Measurements from ENCODE around the gene USP6NL. TPM values are rescaled to one million over a fixed set of nuclear protein-coding genes. Genes with fewer than 3 reads are reported as not detected.

USP6NL gene
- total RNA-seq, 1 experiment from 2014 or later = 13.0 TPM

DNA sequence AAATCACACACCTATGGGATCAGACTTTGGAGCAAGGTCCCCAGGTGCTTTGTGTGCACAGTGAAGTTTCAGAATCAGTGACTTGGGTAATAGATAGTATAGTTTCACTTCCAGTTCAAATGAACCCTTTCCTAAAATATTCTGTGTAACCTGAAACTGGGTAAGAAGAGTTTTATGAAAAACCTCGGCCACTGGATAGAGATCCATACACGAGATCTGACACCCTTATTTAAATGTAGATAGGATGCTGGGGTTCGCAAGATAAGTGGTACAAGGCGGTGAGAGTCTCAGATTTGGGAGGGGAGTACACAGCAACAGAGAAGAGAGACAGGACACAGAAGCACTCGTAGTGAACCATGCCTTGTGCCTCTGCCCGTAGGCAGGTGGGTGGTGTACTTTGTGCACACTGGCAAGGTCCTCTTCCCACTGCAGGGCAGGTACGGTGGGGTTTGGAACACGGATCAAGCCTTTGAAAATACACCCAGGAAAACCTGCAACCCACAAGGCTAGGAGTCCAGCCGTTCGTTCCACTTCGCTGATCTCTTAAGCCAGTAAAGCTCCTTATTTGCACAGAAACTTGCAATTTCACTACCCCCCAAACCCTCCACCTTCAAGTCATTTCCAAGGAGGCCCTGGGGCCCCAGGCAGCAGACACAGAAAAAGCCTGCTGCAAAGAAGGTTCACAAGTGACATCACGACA, 162.8 kb downstream of the USP6NL start:
- H2AFZ ChIP-seq (ENCODE audit: low read length) = no peak overlapping the region
- no peaks in the 10 kb centered on the region for H3F3A ChIP-seq (ENCODE audit: low read length, unreplicated experiment)
- POLR2A ChIA-PET (ENCODE audit: unreplicated experiment) = no interaction called here
- intact Hi-C loops (cut with micrococcal nuclease) = no loop called here
- no peaks in the 10 kb centered on the region for H3K36me3 ChIP-seq (ENCODE audit: low read depth, low read length)
- H3K4me2 ChIP-seq (ENCODE audit: low read length) = no peak overlapping the region
- no peaks in the 10 kb centered on the region for H3K9me3 ChIP-seq (ENCODE audit: low read length)
- CTCF ChIA-PET = no interaction called here
- H3K9me2 ChIP-seq (replicated peaks; ENCODE audit: low read length) = no peaks in the 10 kb centered on the region
- H3K4me3 ChIP-seq (ENCODE audit: low read length) = no peak overlapping the region
- BruUV-seq (replicated peaks) = no TSS peak
- no peaks in the 10 kb centered on the region for H3K4me1 ChIP-seq (ENCODE audit: insufficient read depth, low read length)
- H4K20me1 ChIP-seq (ENCODE audit: low read length) = no peaks in the 10 kb centered on the region
- no peak overlapping the region for H3K9ac ChIP-seq (ENCODE audit: low read length)
- DNase-seq (no peak), ATAC-seq (no peak)
- no peak overlapping the region for H3K27ac ChIP-seq (ENCODE audit: low read length)
- H3K79me2 ChIP-seq (ENCODE audit: low read length) = no peaks in the 10 kb centered on the region
- TF ChIP-seq EZH2phosphoT487 (IDR thresholded peaks at IDR 0.05; ENCODE audit: borderline replicate concordance, low read length) (no peak), EZH2 (IDR thresholded peaks at IDR 0.05; ENCODE audit: low read length, unreplicated experiment) (no peak)
- TF ChIP-seq, protein P1, sequence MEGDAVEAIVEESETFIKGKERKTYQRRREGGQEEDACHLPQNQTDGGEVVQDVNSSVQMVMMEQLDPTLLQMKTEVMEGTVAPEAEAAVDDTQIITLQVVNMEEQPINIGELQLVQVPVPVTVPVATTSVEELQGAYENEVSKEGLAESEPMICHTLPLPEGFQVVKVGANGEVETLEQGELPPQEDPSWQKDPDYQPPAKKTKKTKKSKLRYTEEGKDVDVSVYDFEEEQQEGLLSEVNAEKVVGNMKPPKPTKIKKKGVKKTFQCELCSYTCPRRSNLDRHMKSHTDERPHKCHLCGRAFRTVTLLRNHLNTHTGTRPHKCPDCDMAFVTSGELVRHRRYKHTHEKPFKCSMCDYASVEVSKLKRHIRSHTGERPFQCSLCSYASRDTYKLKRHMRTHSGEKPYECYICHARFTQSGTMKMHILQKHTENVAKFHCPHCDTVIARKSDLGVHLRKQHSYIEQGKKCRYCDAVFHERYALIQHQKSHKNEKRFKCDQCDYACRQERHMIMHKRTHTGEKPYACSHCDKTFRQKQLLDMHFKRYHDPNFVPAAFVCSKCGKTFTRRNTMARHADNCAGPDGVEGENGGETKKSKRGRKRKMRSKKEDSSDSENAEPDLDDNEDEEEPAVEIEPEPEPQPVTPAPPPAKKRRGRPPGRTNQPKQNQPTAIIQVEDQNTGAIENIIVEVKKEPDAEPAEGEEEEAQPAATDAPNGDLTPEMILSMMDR (conservative IDR thresholded peaks at IDR 0.05; ENCODE audit: low read depth, low read length) = no peak
- peaks cover 16% of the 10 kb centered on the region; the same call in 1 of the 2 replicates for H3K27me3 ChIP-seq (ENCODE audit: low read length)

DNA sequence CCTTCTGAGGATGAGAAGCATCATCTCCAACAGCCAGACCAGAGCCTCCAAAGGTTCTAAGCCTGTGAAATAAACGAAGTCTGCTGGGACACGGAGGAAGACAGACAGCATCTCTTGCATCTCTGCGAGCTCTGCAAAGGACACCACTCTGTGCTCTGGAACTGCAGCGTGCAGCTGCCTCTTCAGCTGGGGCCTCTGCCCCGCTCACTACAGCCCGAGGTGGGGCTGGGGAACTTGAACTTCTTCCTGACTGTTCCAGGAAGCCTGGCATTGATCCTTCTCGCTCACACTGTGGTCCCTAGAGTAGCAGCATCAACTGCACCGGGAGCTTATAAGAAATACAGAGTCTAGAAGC, 163.3 kb downstream of the USP6NL start:
- no peaks in the 10 kb centered on the region for H3K36me3 ChIP-seq (ENCODE audit: low read depth, low read length)
- no peaks in the 10 kb centered on the region for H3F3A ChIP-seq (ENCODE audit: low read length, unreplicated experiment)
- ATAC-seq = no peak; the same call in 1 of the 2 replicates
- no peak overlapping the region for H3K4me3 ChIP-seq (ENCODE audit: low read length)
- POLR2A ChIA-PET (ENCODE audit: unreplicated experiment) = no interaction called here
- BruUV-seq (replicated peaks) = no TSS peak
- DNase-seq = no peak
- no peak for TF ChIP-seq EZH2phosphoT487 (IDR thresholded peaks at IDR 0.05; ENCODE audit: borderline replicate concordance, low read length)
- TF ChIP-seq EZH2 (IDR thresholded peaks at IDR 0.05; ENCODE audit: low read length, unreplicated experiment) = no peak
- TF ChIP-seq, protein P1 (conservative IDR thresholded peaks at IDR 0.05; ENCODE audit: low read depth, low read length) = no peak
- H3K9me2 ChIP-seq (replicated peaks; ENCODE audit: low read length) = no peaks in the 10 kb centered on the region
- H4K20me1 ChIP-seq (ENCODE audit: low read length) = no peaks in the 10 kb centered on the region
- H3K9ac ChIP-seq (ENCODE audit: low read length) = no peak overlapping the region
- CTCF ChIA-PET = no interaction called here
- H3K27ac ChIP-seq (ENCODE audit: low read length) = no peak overlapping the region
- H2AFZ ChIP-seq (ENCODE audit: low read length) = no peak overlapping the region
- no peaks in the 10 kb centered on the region for H3K79me2 ChIP-seq (ENCODE audit: low read length)
- H3K27me3 ChIP-seq (ENCODE audit: low read length) = peaks cover 16% of the 10 kb centered on the region; the same call in 1 of the 2 replicates
- no peaks in the 10 kb centered on the region for H3K9me3 ChIP-seq (ENCODE audit: low read length)
- H3K4me1 ChIP-seq (ENCODE audit: insufficient read depth, low read length) = no peaks in the 10 kb centered on the region
- intact Hi-C loops (cut with micrococcal nuclease) = no loop called here
- no peak overlapping the region for H3K4me2 ChIP-seq (ENCODE audit: low read length)

DNA sequence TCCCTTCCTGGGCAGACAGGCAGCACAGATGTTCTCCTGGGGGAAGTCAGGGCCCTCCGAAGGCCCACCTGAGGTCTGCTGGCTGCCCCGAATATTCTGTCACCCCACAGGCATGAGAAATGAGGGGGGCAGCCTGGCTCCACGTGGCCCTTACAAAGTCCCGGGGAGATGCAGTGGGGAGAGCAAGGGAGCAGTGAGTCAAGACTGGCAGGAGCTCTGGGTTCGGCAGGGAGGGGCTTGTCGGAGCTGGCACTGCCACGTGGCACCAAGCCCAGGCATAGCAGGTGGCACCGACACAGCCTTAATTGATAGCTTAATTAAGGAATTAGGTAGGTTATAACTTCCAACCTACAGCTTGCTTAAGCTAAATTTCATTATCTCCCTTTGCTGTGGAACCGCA, 163.9 kb downstream of the USP6NL start:
- DNase-seq (no peak), ATAC-seq (no peak)
- POLR2A ChIA-PET (ENCODE audit: unreplicated experiment) = no interaction called here
- Histone ChIP-seq H3K36me3 (ENCODE audit: low read depth, low read length) (no peaks in the 10 kb centered on the region), H3K9me2 (replicated peaks; ENCODE audit: low read length) (no peaks in the 10 kb centered on the region), H3K9me3 (ENCODE audit: low read length) (no peaks in the 10 kb centered on the region), H3K9ac (ENCODE audit: low read length) (no peak overlapping the region), H3K27me3 (ENCODE audit: low read length) (peaks cover 16% of the 10 kb centered on the region; the same call in 1 of the 2 replicates), H3K27ac (ENCODE audit: low read length) (no peak overlapping the region), H3K4me1 (ENCODE audit: insufficient read depth, low read length) (no peaks in the 10 kb centered on the region), H4K20me1 (ENCODE audit: low read length) (no peaks in the 10 kb centered on the region), H2AFZ (ENCODE audit: low read length) (no peak overlapping the region), H3K4me3 (ENCODE audit: low read length) (no peak overlapping the region), H3K4me2 (ENCODE audit: low read length) (no peak overlapping the region), H3K79me2 (ENCODE audit: low read length) (no peaks in the 10 kb centered on the region), H3F3A (ENCODE audit: low read length, unreplicated experiment) (no peaks in the 10 kb centered on the region)
- CTCF ChIA-PET = no interaction called here
- intact Hi-C loops (cut with micrococcal nuclease) = no loop called here
- TF ChIP-seq EZH2phosphoT487 (IDR thresholded peaks at IDR 0.05; ENCODE audit: borderline replicate concordance, low read length) (no peak), EZH2 (IDR thresholded peaks at IDR 0.05; ENCODE audit: low read length, unreplicated experiment) (no peak)
- TF ChIP-seq, protein P1 (conservative IDR thresholded peaks at IDR 0.05; ENCODE audit: low read depth, low read length) = no peak
- no TSS peak for BruUV-seq (replicated peaks)

Measured in PC-3 (cell line).